ENCODE results near the gene POLRMT. TPM values are rescaled to one million over a fixed set of nuclear protein-coding genes. Genes with fewer than 3 reads are reported as not detected.
"Not testable (repeated sequence)": the region's sequence is repeated elsewhere in the genome, so short reads cannot be mapped to it uniquely, and the experiment has no call there.

The POLRMT gene
- total RNA-seq, 1 donor from 2014 or later: 37.9 TPM

DNA sequence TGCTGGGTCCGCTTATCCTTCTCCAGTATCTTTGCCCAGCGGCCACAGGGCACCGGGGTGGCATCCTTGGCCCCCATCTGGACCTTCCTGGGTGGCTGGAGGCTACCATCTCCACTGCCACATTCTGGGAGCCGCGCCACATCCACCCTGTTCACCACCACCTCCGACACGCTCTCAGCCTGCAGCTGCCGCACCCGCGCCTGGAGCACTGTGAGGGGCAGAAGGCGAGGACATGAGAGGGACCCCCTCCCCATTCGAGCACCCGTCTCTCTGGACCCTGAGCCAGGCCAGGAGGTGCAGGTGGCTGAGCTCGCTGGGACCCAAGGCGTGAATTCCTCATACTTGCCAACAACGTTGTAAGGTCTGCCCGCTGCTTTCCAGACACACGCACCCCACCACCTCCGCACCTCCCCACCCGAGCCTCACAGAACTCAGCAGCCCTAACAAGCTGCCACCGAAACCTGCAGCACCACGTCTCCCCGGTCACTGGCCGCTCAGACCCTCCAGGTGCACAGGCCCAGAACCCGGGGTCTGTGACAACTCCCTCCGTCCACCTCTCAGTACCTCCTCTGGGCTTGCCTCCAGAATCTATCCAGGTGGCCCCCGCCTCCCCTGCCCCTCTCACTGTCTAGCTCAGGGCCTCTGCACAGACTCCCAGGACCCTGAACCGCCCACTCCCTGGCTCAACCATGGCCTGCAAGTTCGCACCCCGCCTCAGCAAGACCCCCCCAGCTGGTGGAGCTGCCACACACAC, 3.2 kb downstream of the POLRMT start:
- no peak for DNase-seq (ENCODE audit: low read depth)
- TF ChIP-seq, protein P1, sequence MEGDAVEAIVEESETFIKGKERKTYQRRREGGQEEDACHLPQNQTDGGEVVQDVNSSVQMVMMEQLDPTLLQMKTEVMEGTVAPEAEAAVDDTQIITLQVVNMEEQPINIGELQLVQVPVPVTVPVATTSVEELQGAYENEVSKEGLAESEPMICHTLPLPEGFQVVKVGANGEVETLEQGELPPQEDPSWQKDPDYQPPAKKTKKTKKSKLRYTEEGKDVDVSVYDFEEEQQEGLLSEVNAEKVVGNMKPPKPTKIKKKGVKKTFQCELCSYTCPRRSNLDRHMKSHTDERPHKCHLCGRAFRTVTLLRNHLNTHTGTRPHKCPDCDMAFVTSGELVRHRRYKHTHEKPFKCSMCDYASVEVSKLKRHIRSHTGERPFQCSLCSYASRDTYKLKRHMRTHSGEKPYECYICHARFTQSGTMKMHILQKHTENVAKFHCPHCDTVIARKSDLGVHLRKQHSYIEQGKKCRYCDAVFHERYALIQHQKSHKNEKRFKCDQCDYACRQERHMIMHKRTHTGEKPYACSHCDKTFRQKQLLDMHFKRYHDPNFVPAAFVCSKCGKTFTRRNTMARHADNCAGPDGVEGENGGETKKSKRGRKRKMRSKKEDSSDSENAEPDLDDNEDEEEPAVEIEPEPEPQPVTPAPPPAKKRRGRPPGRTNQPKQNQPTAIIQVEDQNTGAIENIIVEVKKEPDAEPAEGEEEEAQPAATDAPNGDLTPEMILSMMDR (conservative IDR thresholded peaks at IDR 0.05; ENCODE audit: low read depth, low read length): no peak
- H3K4me3 ChIP-seq (ENCODE audit: low read depth, low read length): no peak overlapping the region

DNA sequence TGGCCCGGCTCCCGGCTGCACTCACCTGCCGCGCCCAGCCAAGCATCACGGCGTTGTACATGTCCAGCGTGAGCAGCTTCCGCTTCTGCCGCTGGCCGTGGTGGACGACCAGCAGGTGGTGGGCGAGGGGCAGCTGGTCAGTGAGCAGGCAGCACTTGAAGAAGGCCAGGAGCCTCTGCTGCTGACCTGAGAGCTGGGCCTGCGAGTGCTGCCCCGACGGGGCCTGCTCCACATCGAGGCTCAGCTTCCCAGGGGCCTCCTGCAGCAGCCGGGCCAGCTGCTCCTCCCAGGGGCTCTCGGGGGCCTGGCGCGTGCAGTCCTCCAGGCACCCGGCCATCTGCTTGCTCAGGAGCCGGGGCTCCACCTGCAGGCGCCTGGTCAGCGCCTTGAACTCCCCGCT, 3.8 kb downstream of the POLRMT start:
- not testable (repeated sequence) for DNase-seq (ENCODE audit: low read depth); H3K4me3 ChIP-seq (ENCODE audit: low read depth, low read length)

GRCh38 chr19:628168-628567, 5.2 kb downstream of the POLRMT start:
- no peak overlapping the region for H3K4me3 ChIP-seq (ENCODE audit: low read depth, low read length)
- no peak for DNase-seq (ENCODE audit: low read depth)
- TF ChIP-seq, protein P1 (conservative IDR thresholded peaks at IDR 0.05; ENCODE audit: low read depth, low read length): peak; percentile 54

- H3K4me3 ChIP-seq (ENCODE audit: low read depth, low read length); DNase-seq (ENCODE audit: low read depth): not testable (repeated sequence)
These were observed 6.8 kb downstream of the POLRMT start for GRCh38 chr19:626566-626965.

DNA sequence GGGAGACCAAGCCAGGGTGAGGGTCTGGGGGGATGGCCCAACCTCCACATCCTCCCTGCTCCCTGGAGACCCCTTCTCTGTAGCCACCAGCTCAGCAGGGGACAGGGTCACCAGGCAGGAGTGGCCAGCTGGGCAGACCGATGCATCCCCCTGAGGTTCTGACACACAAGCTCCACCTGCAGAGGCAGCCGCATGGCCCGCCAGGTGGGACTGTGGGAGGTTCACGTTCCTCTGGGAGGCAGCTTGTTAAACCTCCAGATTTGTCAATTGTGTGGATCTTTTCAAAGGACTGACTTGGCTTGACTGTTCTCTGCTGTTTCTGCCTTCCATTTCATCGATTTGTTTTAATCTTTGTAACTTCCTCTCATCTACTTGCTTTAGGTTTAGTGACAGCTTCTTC, 8.1 kb downstream of the POLRMT start:
- DNase-seq (ENCODE audit: low read depth): no peak
- TF ChIP-seq, protein P1 (conservative IDR thresholded peaks at IDR 0.05; ENCODE audit: low read depth, low read length): no peak
- no peak overlapping the region for H3K4me3 ChIP-seq (ENCODE audit: low read depth, low read length)

GRCh38 chr19:624433-625109, 8.8 kb downstream of the POLRMT start:
- no peak for DNase-seq (ENCODE audit: low read depth)
- H3K4me3 ChIP-seq (ENCODE audit: low read depth, low read length): no peak overlapping the region
- TF ChIP-seq, protein P1 (conservative IDR thresholded peaks at IDR 0.05; ENCODE audit: low read depth, low read length): no peak

- TF ChIP-seq, protein P1 (conservative IDR thresholded peaks at IDR 0.05; ENCODE audit: low read depth, low read length): no peak
- no peak for DNase-seq (ENCODE audit: low read depth)
- no peak overlapping the region for H3K4me3 ChIP-seq (ENCODE audit: low read depth, low read length)
These were observed 9.4 kb downstream of the POLRMT start for GRCh38 chr19:623974-624373.
